Measurements from ENCODE around the gene NEDD4L. TPM values are rescaled to one million over a fixed set of nuclear protein-coding genes. Genes with fewer than 3 reads are reported as not detected.

Gene NEDD4L
- total RNA-seq, 1 experiment from 2014 or later = 42.9 TPM

DNA sequence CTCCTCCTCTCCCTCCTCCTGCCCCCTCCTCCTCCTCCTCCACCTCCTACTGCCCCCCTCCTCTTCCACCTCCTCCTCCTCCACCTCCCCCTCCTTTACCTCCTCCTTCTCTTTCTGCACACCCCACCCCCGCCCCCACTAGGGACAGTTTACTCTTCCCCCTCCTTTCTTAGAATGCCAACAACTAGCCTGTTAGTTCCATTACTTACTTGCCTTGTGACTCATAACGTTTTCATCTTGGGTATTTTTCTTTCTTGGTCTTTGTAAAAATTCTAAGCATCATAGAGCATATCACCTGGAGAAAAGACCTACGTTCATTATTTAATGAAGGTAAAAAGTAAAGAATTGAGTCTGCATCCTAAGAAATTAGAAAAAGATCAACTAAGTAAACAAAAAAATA, 165.3 kb downstream of the NEDD4L start:
- POLR2A ChIA-PET = interaction anchor here (0.9 kb wide), 1 partner anchor 26 kb away, joined by 8 read pairs; no protein-coding TSS in a partner anchor
- no peaks in the 10 kb centered on the region for H3K36me3 ChIP-seq (ENCODE audit: control insufficient read depth, insufficient read depth, low read length)
- CTCF ChIA-PET = no interaction called here
- H3K4me1 ChIP-seq (ENCODE audit: control insufficient read depth, insufficient read depth, low read length) = peaks cover 10% of the 10 kb centered on the region
- intact Hi-C loops (cut with micrococcal nuclease; ENCODE audit: unreplicated experiment) = no loop called here
- TF ChIP-seq SIN3A (IDR thresholded peaks at IDR 0.05; ENCODE audit: borderline replicate concordance, insufficient read depth, low read depth, low read length) (no peak), REST (IDR thresholded peaks at IDR 0.05; ENCODE audit: insufficient read depth in 1 of 2, low read depth in 2 of 2, low read length in 1 of 2) (no peak), TCF7L2 (IDR thresholded peaks at IDR 0.05; ENCODE audit: low read depth, low read length) (no peak), POLR2AphosphoS5 (IDR thresholded peaks at IDR 0.05; ENCODE audit: low read depth, low read length) (no peak)
- TF ChIP-seq, protein P1, sequence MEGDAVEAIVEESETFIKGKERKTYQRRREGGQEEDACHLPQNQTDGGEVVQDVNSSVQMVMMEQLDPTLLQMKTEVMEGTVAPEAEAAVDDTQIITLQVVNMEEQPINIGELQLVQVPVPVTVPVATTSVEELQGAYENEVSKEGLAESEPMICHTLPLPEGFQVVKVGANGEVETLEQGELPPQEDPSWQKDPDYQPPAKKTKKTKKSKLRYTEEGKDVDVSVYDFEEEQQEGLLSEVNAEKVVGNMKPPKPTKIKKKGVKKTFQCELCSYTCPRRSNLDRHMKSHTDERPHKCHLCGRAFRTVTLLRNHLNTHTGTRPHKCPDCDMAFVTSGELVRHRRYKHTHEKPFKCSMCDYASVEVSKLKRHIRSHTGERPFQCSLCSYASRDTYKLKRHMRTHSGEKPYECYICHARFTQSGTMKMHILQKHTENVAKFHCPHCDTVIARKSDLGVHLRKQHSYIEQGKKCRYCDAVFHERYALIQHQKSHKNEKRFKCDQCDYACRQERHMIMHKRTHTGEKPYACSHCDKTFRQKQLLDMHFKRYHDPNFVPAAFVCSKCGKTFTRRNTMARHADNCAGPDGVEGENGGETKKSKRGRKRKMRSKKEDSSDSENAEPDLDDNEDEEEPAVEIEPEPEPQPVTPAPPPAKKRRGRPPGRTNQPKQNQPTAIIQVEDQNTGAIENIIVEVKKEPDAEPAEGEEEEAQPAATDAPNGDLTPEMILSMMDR (IDR thresholded peaks at IDR 0.05) = no peak
- no TSS peak for BruUV-seq (replicated peaks)
- in situ Hi-C loops (cut with HindIII; ENCODE audit: low pct_unique_long_range_greater_than_20kb, low sequenced_read_pairs) = no loop called here
- no peak overlapping the region for H3K4me3 ChIP-seq (ENCODE audit: low read depth in 2 of 2, low read length in 2 of 2)
- DNase-seq (ENCODE audit: low read depth, low spot score) = no peak
- H3K27ac ChIP-seq (ENCODE audit: low read length) = no peak overlapping the region
- no peaks in the 10 kb centered on the region for H3K27me3 ChIP-seq (ENCODE audit: control insufficient read depth, insufficient read depth, low read length)
- ATAC-seq = no peak
- H3K9me3 ChIP-seq (ENCODE audit: control insufficient read depth, insufficient read depth, low read depth, low read length) = no peaks in the 10 kb centered on the region

- peaks cover 10% of the 10 kb centered on the region for H3K4me1 ChIP-seq (ENCODE audit: control insufficient read depth, insufficient read depth, low read length)
- no peaks in the 10 kb centered on the region for H3K27me3 ChIP-seq (ENCODE audit: control insufficient read depth, insufficient read depth, low read length)
- intact Hi-C loops (cut with micrococcal nuclease; ENCODE audit: unreplicated experiment) (no loop called here), in situ Hi-C loops (cut with HindIII; ENCODE audit: low pct_unique_long_range_greater_than_20kb, low sequenced_read_pairs) (no loop called here)
- TF ChIP-seq TCF7L2 (IDR thresholded peaks at IDR 0.05; ENCODE audit: low read depth, low read length) (no peak), SIN3A (IDR thresholded peaks at IDR 0.05; ENCODE audit: borderline replicate concordance, insufficient read depth, low read depth, low read length) (no peak), POLR2AphosphoS5 (IDR thresholded peaks at IDR 0.05; ENCODE audit: low read depth, low read length) (no peak), REST (IDR thresholded peaks at IDR 0.05; ENCODE audit: insufficient read depth in 1 of 2, low read depth in 2 of 2, low read length in 1 of 2) (no peak)
- TF ChIP-seq, protein P1 (IDR thresholded peaks at IDR 0.05) = no peak
- ChIA-PET CTCF (no interaction called here), POLR2A (no interaction called here)
- no peak overlapping the region for H3K4me3 ChIP-seq (ENCODE audit: low read depth in 2 of 2, low read length in 2 of 2)
- no TSS peak for BruUV-seq (replicated peaks)
- ATAC-seq (no peak), DNase-seq (ENCODE audit: low read depth, low spot score) (no peak)
- H3K36me3 ChIP-seq (ENCODE audit: control insufficient read depth, insufficient read depth, low read length) = no peaks in the 10 kb centered on the region
- no peak overlapping the region for H3K27ac ChIP-seq (ENCODE audit: low read length)
- no peaks in the 10 kb centered on the region for H3K9me3 ChIP-seq (ENCODE audit: control insufficient read depth, insufficient read depth, low read depth, low read length)
Measured at GRCh38 chr18:58211510-58211909, 167.5 kb downstream of the NEDD4L start.
